Measurements from ENCODE around the gene ICAM3. TPM values are rescaled to one million over a fixed set of nuclear protein-coding genes. Genes with fewer than 3 reads are reported as not detected.
"Not testable (repeated sequence)": the region's sequence is repeated elsewhere in the genome, so short reads cannot be mapped to it uniquely, and the experiment has no call there.

The ICAM3 gene
- total RNA-seq, 3 donors from 2014 or later = 5.9 to 10.1 (median 7.9) TPM

- Histone ChIP-seq H3K27me3 (no peaks in the 10 kb centered on the region), H3K4me3 (no peak overlapping the region), H3K36me3 (no peaks in the 10 kb centered on the region), H3K9me3 (no peaks in the 10 kb centered on the region), H3K4me1 (no peaks in the 10 kb centered on the region), H3K27ac (no peak overlapping the region)
- intact Hi-C loops (cut with DNase I; ENCODE audit: low total_unique reads) = no loop called here
- no peak for DNase-seq (ENCODE audit: low spot score in 2 of 2)
- TF ChIP-seq POLR2A (IDR thresholded peaks at IDR 0.05) (no peak), POLR2AphosphoS5 (IDR thresholded peaks at IDR 0.05) (no peak), CTCF (IDR thresholded peaks at IDR 0.05) (no peak)
Measured at GRCh38 chr19:10378124-10378523, 38.7 kb upstream of the ICAM3 start.

GRCh38 chr19:10377140-10377640 is 37.8 kb upstream of the ICAM3 start:
- H3K27ac ChIP-seq; H3K9me3 ChIP-seq; H3K36me3 ChIP-seq; H3K4me3 ChIP-seq; H3K27me3 ChIP-seq; H3K4me1 ChIP-seq; intact Hi-C loops (cut with DNase I; ENCODE audit: low total_unique reads); DNase-seq (ENCODE audit: low spot score in 2 of 2): not testable (repeated sequence)

GRCh38 chr19:10374931-10375330 is 35.5 kb upstream of the ICAM3 start:
- Histone ChIP-seq H3K4me1 (no peaks in the 10 kb centered on the region), H3K4me3 (no peak overlapping the region), H3K36me3 (no peaks in the 10 kb centered on the region), H3K9me3 (no peaks in the 10 kb centered on the region), H3K27ac (no peak overlapping the region), H3K27me3 (no peaks in the 10 kb centered on the region)
- intact Hi-C loops (cut with DNase I; ENCODE audit: low total_unique reads) = no loop called here
- DNase-seq (ENCODE audit: low spot score in 2 of 2) = no peak
- TF ChIP-seq POLR2A (IDR thresholded peaks at IDR 0.05) (no peak), CTCF (IDR thresholded peaks at IDR 0.05) (no peak), POLR2AphosphoS5 (IDR thresholded peaks at IDR 0.05) (no peak)

GRCh38 chr19:10372690-10373089 is 33.3 kb upstream of the ICAM3 start:
- no peak overlapping the region for H3K27ac ChIP-seq
- H3K9me3 ChIP-seq = no peaks in the 10 kb centered on the region
- no peak for TF ChIP-seq POLR2A (IDR thresholded peaks at IDR 0.05)
- TF ChIP-seq CTCF (IDR thresholded peaks at IDR 0.05) = no peak
- TF ChIP-seq POLR2AphosphoS5 (IDR thresholded peaks at IDR 0.05) = no peak
- H3K36me3 ChIP-seq = no peaks in the 10 kb centered on the region
- no peak for DNase-seq (ENCODE audit: low spot score in 2 of 2)
- H3K27me3 ChIP-seq = no peaks in the 10 kb centered on the region
- intact Hi-C loops (cut with DNase I; ENCODE audit: low total_unique reads) = no loop called here
- no peak overlapping the region for H3K4me3 ChIP-seq
- H3K4me1 ChIP-seq = no peaks in the 10 kb centered on the region

GRCh38 chr19:10368101-10368803 is 28.8 kb upstream of the ICAM3 start:
- TF ChIP-seq POLR2AphosphoS5 (IDR thresholded peaks at IDR 0.05) (no peak), CTCF (IDR thresholded peaks at IDR 0.05) (no peak), POLR2A (IDR thresholded peaks at IDR 0.05) (no peak)

GRCh38 chr19:10366950-10367512 is 27.6 kb upstream of the ICAM3 start:
- not testable (repeated sequence) for H3K9me3 ChIP-seq; DNase-seq (ENCODE audit: low spot score in 2 of 2); H3K36me3 ChIP-seq

More at GRCh38 chr19:10368101-10368803, 28.8 kb upstream of the ICAM3 start:
- no peak overlapping the region for H3K27ac ChIP-seq
- no peaks in the 10 kb centered on the region for H3K4me1 ChIP-seq
- intact Hi-C loops (cut with DNase I; ENCODE audit: low total_unique reads) = no loop called here
- H3K4me3 ChIP-seq = no peak overlapping the region
- peaks cover 6% of the 10 kb centered on the region for H3K36me3 ChIP-seq
- no peaks in the 10 kb centered on the region for H3K9me3 ChIP-seq
- H3K27me3 ChIP-seq = no peaks in the 10 kb centered on the region
- DNase-seq (ENCODE audit: low spot score in 2 of 2) = no peak

More at GRCh38 chr19:10366950-10367512, 27.6 kb upstream of the ICAM3 start:
- H3K27me3 ChIP-seq; H3K4me1 ChIP-seq; intact Hi-C loops (cut with DNase I; ENCODE audit: low total_unique reads); H3K27ac ChIP-seq; H3K4me3 ChIP-seq: not testable (repeated sequence)

Data from breast epithelium (tissue), 4 donors.